ENCODE measurements around the gene CCDC33.

CCDC33 gene

GRCh38 chr15:74222240-74223119 is 13.6 kb upstream of the CCDC33 start:
- Histone ChIP-seq H3K4ac (ENCODE audit: low read depth, low read length) (no peak overlapping the region), H3K4me1 (ENCODE audit: control insufficient read depth in 1 of 2, insufficient read depth in 2 of 2, low read length in 2 of 2) (peaks cover 7 to 11% of the 10 kb centered on the region in 2 experiments)
- no CpG with 5 or more reads among the region's 25 CpGs for WGBS (ENCODE audit: extremely low coverage, insufficient coverage, insufficient read length)

GRCh38 chr15:74225928-74226327 is 10.2 kb upstream of the CCDC33 start:
- no peaks in the 10 kb centered on the region for H3K36me3 ChIP-seq (ENCODE audit: control insufficient read depth in 1 of 2, insufficient read depth in 2 of 2, low read length in 2 of 2)
- peaks cover 6% of the 10 kb centered on the region for H3K27me3 ChIP-seq (ENCODE audit: insufficient read depth, low read length)
- no peak overlapping the region for H3K18ac ChIP-seq (ENCODE audit: low read length)
- no CpG with 5 or more reads among the region's 5 CpGs for WGBS (ENCODE audit: extremely low coverage, insufficient coverage, insufficient read length)
- no peak overlapping the region for H3K14ac ChIP-seq (ENCODE audit: low read length)
- no peaks in the 10 kb centered on the region for H3K9me3 ChIP-seq (ENCODE audit: insufficient read depth, low read depth, low read length)
- DNase-seq: no peak
- no peak overlapping the region for H2AFZ ChIP-seq (ENCODE audit: insufficient read depth, low read length, poor library complexity)
- no peak overlapping the region for H2AK5ac ChIP-seq (ENCODE audit: low read length)
- no peak overlapping the region for H2BK120ac ChIP-seq (ENCODE audit: insufficient read depth, low read length, poor library complexity)
- no peak overlapping the region for H4K8ac ChIP-seq (ENCODE audit: low read depth, low read length)
- H2BK12ac ChIP-seq (ENCODE audit: low read length): no peak overlapping the region
- H2BK5ac ChIP-seq (ENCODE audit: low read depth, low read length, poor library complexity): no peak overlapping the region
- H3K4me3 ChIP-seq (ENCODE audit: low read depth, low read length): no peak overlapping the region
- H4K12ac ChIP-seq (ENCODE audit: low read depth, low read length): no peak overlapping the region
- no peak overlapping the region for H3K4me2 ChIP-seq (ENCODE audit: low read length)
- H3K79me1 ChIP-seq (ENCODE audit: low read length): no peaks in the 10 kb centered on the region
- H4K91ac ChIP-seq (ENCODE audit: low read depth, low read length): no peak overlapping the region
- H3K23ac ChIP-seq (ENCODE audit: low read length): no peak overlapping the region
- H3K79me2 ChIP-seq (ENCODE audit: control insufficient read depth, insufficient read depth, low read length, poor library complexity): no peaks in the 10 kb centered on the region
- peaks cover 7 to 11% of the 10 kb centered on the region in 2 experiments for H3K4me1 ChIP-seq (ENCODE audit: control insufficient read depth in 1 of 2, insufficient read depth in 2 of 2, low read length in 2 of 2)
- no peak overlapping the region for H3K4ac ChIP-seq (ENCODE audit: low read depth, low read length)
- H3K27ac ChIP-seq (ENCODE audit: low read depth, low read length): no peak overlapping the region
- H3K9ac ChIP-seq (ENCODE audit: low read length): no peak overlapping the region

More at GRCh38 chr15:74222240-74223119, 13.6 kb upstream of the CCDC33 start:
- Histone ChIP-seq H2BK12ac (ENCODE audit: low read length) (no peak overlapping the region), H3K27me3 (ENCODE audit: insufficient read depth, low read length) (peaks cover 6% of the 10 kb centered on the region), H2BK5ac (ENCODE audit: low read depth, low read length, poor library complexity) (no peak overlapping the region), H2BK120ac (ENCODE audit: insufficient read depth, low read length, poor library complexity) (no peak overlapping the region), H3K9me3 (ENCODE audit: insufficient read depth, low read depth, low read length) (peaks cover 1% of the 10 kb centered on the region), H3K36me3 (ENCODE audit: control insufficient read depth in 1 of 2, insufficient read depth in 2 of 2, low read length in 2 of 2) (no peaks in the 10 kb centered on the region), H3K27ac (ENCODE audit: low read depth, low read length) (no peak overlapping the region), H3K4me3 (ENCODE audit: low read depth, low read length) (no peak overlapping the region), H2AK5ac (ENCODE audit: low read length) (no peak overlapping the region), H3K4me2 (ENCODE audit: low read length) (no peak overlapping the region), H3K9ac (ENCODE audit: low read length) (no peak overlapping the region), H3K79me2 (ENCODE audit: control insufficient read depth, insufficient read depth, low read length, poor library complexity) (no peaks in the 10 kb centered on the region), H3K79me1 (ENCODE audit: low read length) (no peaks in the 10 kb centered on the region), H4K8ac (ENCODE audit: low read depth, low read length) (no peak overlapping the region), H4K91ac (ENCODE audit: low read depth, low read length) (no peak overlapping the region), H3K18ac (ENCODE audit: low read length) (no peak overlapping the region), H2AFZ (ENCODE audit: insufficient read depth, low read length, poor library complexity) (no peak overlapping the region), H4K12ac (ENCODE audit: low read depth, low read length) (no peak overlapping the region), H3K14ac (ENCODE audit: low read length) (no peak overlapping the region), H3K23ac (ENCODE audit: low read length) (no peak overlapping the region)
- DNase-seq: no peak

- Histone ChIP-seq H3K4me2 (ENCODE audit: low read length) (no peak overlapping the region), H2AFZ (ENCODE audit: insufficient read depth, low read length, poor library complexity) (no peak overlapping the region), H3K4ac (ENCODE audit: low read depth, low read length) (no peak overlapping the region), H3K9me3 (ENCODE audit: insufficient read depth, low read depth, low read length) (no peaks in the 10 kb centered on the region), H3K9ac (ENCODE audit: low read length) (no peak overlapping the region), H3K14ac (ENCODE audit: low read length) (no peak overlapping the region), H3K79me2 (ENCODE audit: control insufficient read depth, insufficient read depth, low read length, poor library complexity) (no peaks in the 10 kb centered on the region), H3K79me1 (ENCODE audit: low read length) (no peaks in the 10 kb centered on the region), H3K18ac (ENCODE audit: low read length) (no peak overlapping the region), H3K23ac (ENCODE audit: low read length) (no peak overlapping the region), H4K8ac (ENCODE audit: low read depth, low read length) (no peak overlapping the region), H3K36me3 (ENCODE audit: control insufficient read depth in 1 of 2, insufficient read depth in 2 of 2, low read length in 2 of 2) (no peaks in the 10 kb centered on the region), H4K91ac (ENCODE audit: low read depth, low read length) (no peak overlapping the region), H3K4me1 (ENCODE audit: control insufficient read depth in 1 of 2, insufficient read depth in 2 of 2, low read length in 2 of 2) (peaks cover 7 to 11% of the 10 kb centered on the region in 2 experiments), H3K27me3 (ENCODE audit: insufficient read depth, low read length) (peaks cover 4% of the 10 kb centered on the region), H3K27ac (ENCODE audit: low read depth, low read length) (no peak overlapping the region), H2BK5ac (ENCODE audit: low read depth, low read length, poor library complexity) (no peak overlapping the region), H2AK5ac (ENCODE audit: low read length) (no peak overlapping the region), H2BK120ac (ENCODE audit: insufficient read depth, low read length, poor library complexity) (no peak overlapping the region), H3K4me3 (ENCODE audit: low read depth, low read length) (no peak overlapping the region), H4K12ac (ENCODE audit: low read depth, low read length) (no peak overlapping the region), H2BK12ac (ENCODE audit: low read length) (no peak overlapping the region)
- DNase-seq: no peak
- no CpG with 5 or more reads among the region's 10 CpGs for WGBS (ENCODE audit: extremely low coverage, insufficient coverage, insufficient read length)
These were observed 9.2 kb upstream of the CCDC33 start for GRCh38 chr15:74226761-74227540.

- H2BK12ac ChIP-seq (ENCODE audit: low read length): no peak overlapping the region
- H3K36me3 ChIP-seq (ENCODE audit: control insufficient read depth in 1 of 2, insufficient read depth in 2 of 2, low read length in 2 of 2): no peaks in the 10 kb centered on the region
- H3K27ac ChIP-seq (ENCODE audit: low read depth, low read length): no peak overlapping the region
- H3K4me2 ChIP-seq (ENCODE audit: low read length): no peak overlapping the region
- no peak overlapping the region for H2AK5ac ChIP-seq (ENCODE audit: low read length)
- no peak overlapping the region for H4K8ac ChIP-seq (ENCODE audit: low read depth, low read length)
- H4K91ac ChIP-seq (ENCODE audit: low read depth, low read length): no peak overlapping the region
- no peaks in the 10 kb centered on the region for H3K79me2 ChIP-seq (ENCODE audit: control insufficient read depth, insufficient read depth, low read length, poor library complexity)
- no CpG with 5 or more reads among the region's 11 CpGs for WGBS (ENCODE audit: extremely low coverage, insufficient coverage, insufficient read length)
- H3K23ac ChIP-seq (ENCODE audit: low read length): no peak overlapping the region
- no peak overlapping the region for H3K4me3 ChIP-seq (ENCODE audit: low read depth, low read length)
- no peak for DNase-seq
- no peak overlapping the region for H2AFZ ChIP-seq (ENCODE audit: insufficient read depth, low read length, poor library complexity)
- H3K4ac ChIP-seq (ENCODE audit: low read depth, low read length): no peak overlapping the region
- H3K27me3 ChIP-seq (ENCODE audit: insufficient read depth, low read length): no peaks in the 10 kb centered on the region
- no peaks in the 10 kb centered on the region for H3K79me1 ChIP-seq (ENCODE audit: low read length)
- H3K9ac ChIP-seq (ENCODE audit: low read length): no peak overlapping the region
- H3K18ac ChIP-seq (ENCODE audit: low read length): no peak overlapping the region
- no peak overlapping the region for H4K12ac ChIP-seq (ENCODE audit: low read depth, low read length)
- no peak overlapping the region for H3K14ac ChIP-seq (ENCODE audit: low read length)
- H3K4me1 ChIP-seq (ENCODE audit: control insufficient read depth in 1 of 2, insufficient read depth in 2 of 2, low read length in 2 of 2): peaks cover 7 to 11% of the 10 kb centered on the region in 2 experiments
- no peaks in the 10 kb centered on the region for H3K9me3 ChIP-seq (ENCODE audit: insufficient read depth, low read depth, low read length)
- H2BK5ac ChIP-seq (ENCODE audit: low read depth, low read length, poor library complexity): no peak overlapping the region
- H2BK120ac ChIP-seq (ENCODE audit: insufficient read depth, low read length, poor library complexity): no peak overlapping the region
These were observed 8.0 kb upstream of the CCDC33 start for GRCh38 chr15:74227968-74228722.
